K562 (cell line): ENCODE data around the gene CTRL. TPM values are rescaled to one million over a fixed set of nuclear protein-coding genes. Genes with fewer than 3 reads are reported as not detected.
A peak's percentile ranks its signal among the peaks of the same experiment; 100 is the strongest.

Experiments used
- ATAC-seq: fragments of 200-7000 bp; cut with Tn5 transposase; 3 replicates; pipeline ENCODE4 v1.9.1; 2020; ENCODE audit warnings: moderate library complexity
- BruUV-seq: library from RNA; stranded (reverse); fragments of 400-500 nt; replicated peaks from 2 replicates; lab custom pipeline; 2021; lab: Mats Ljungman, UMichigan
- CTCF ChIA-PET: fragments of 300-600 bp; formaldehyde crosslinking; extraction: SDS; loops from one replicate; lab custom pipeline; 2021; ENCODE audit warnings: low intra/inter-chr PET ratio; lab: Yijun Ruan, JAX
- POLR2A ChIA-PET: fragments of 300-600, 350-650 bp; sonication (Branson Sonifier 250); formaldehyde crosslinking; extraction: SDS; loops from one replicate; lab custom pipeline; 2021; ENCODE audit warnings: antibody characterized with exemption, inconsistent platforms; lab: Yijun Ruan, JAX
- DNase-seq, 4 experiments: peaks; one replicate each; pipeline versions ENCODE4 v3.0.0 to v3.0.0-alpha.2; 2011 to 2018; ENCODE audit warnings: low spot score in 3 of 4, mixed read lengths in 3 of 4; ENCODE audit errors: extremely low read depth in 1 of 4
- FAIRE-seq: peaks from 2 replicates; lab custom pipeline; 2011; peaks lifted over from hg19 to GRCh38; lab: Jason Lieb, UNC
- H2AFZ ChIP-seq: 2 replicates; pipeline ENCODE4 v1.6.0; 2011; ENCODE audit warnings: low read depth, low read length, control low read depth, inconsistent platforms
- H3K27ac ChIP-seq: fragments of 200-600 bp; 3 replicates; pipeline ENCODE4 v1.8.0; 2011; ENCODE audit warnings: low read depth, mild to moderate bottlenecking, control low read depth, inconsistent platforms, low read length, moderate library complexity, mixed read lengths; ENCODE audit errors: extremely low read depth
- H3K27me3 ChIP-seq, 2 experiments: fragments of 300-600 bp in 1 of 2; 2 replicates in 1 of 2; 3 replicates in 1 of 2; pipeline versions ENCODE4 v1.6.0 to v1.8.0; 2011; ENCODE audit warnings: inconsistent platforms in 2 of 2, low read length in 2 of 2, mild to moderate bottlenecking in 1 of 2, mixed read lengths in 1 of 2, moderate library complexity in 1 of 2; ENCODE audit not compliant: control insufficient read depth in 2 of 2, insufficient read depth in 2 of 2
- H3K36me3 ChIP-seq: fragments of 300-600 bp; 3 replicates; pipeline ENCODE4 v1.8.0; 2011; ENCODE audit warnings: mild to moderate bottlenecking, low read length, inconsistent platforms; ENCODE audit not compliant: control insufficient read depth, insufficient read depth
- H3K4me1 ChIP-seq, 2 experiments: fragments of 200-600 bp in 1 of 2; replicated peaks in 1 of 2; 2 replicates in 1 of 2; 3 replicates in 1 of 2; pipeline versions ENCODE4 v1.5.1 to v1.8.0; 2011; ENCODE audit warnings: inconsistent platforms in 2 of 2, low read length in 2 of 2, mild to moderate bottlenecking in 1 of 2, mixed read lengths in 1 of 2, moderate library complexity in 1 of 2; ENCODE audit not compliant: control insufficient read depth in 2 of 2, insufficient read depth in 2 of 2
- H3K4me2 ChIP-seq: 2 replicates; pipeline ENCODE4 v1.6.1; 2011; ENCODE audit warnings: low read length, control low read depth, inconsistent platforms, mixed read lengths; ENCODE audit not compliant: insufficient read depth
- H3K4me3 ChIP-seq: fragments of 200-600 bp; sonication (generic), shearing (Covaris generic); 2 replicates; pipeline ENCODE4 v1.5.1; 2016; ENCODE audit warnings: control low read depth, inconsistent platforms
- H3K79me2 ChIP-seq: fragments of 200-600 bp; 3 replicates; pipeline ENCODE4 v1.8.0; 2011; ENCODE audit warnings: low read length, inconsistent platforms; ENCODE audit not compliant: control insufficient read depth, insufficient read depth
- H3K9ac ChIP-seq, 2 experiments: 2 replicates each; pipeline versions ENCODE4 v1.6.0 to v1.6.1; 2011; ENCODE audit warnings: low read depth in 2 of 2, low read length in 2 of 2, control low read depth in 1 of 2, inconsistent platforms in 1 of 2, mild to moderate bottlenecking in 1 of 2, mixed read lengths in 1 of 2; ENCODE audit not compliant: insufficient read depth in 1 of 2
- H3K9me1 ChIP-seq: one replicate; pipeline ENCODE4 v1.6.0; 2011; ENCODE audit warnings: inconsistent platforms, mild to moderate bottlenecking, low read length, moderate library complexity; ENCODE audit not compliant: control insufficient read depth, insufficient read depth
- H3K9me3 ChIP-seq: replicated peaks from 2 replicates; pipeline ENCODE4 v1.5.1; 2011; ENCODE audit warnings: low read depth, low read length, inconsistent platforms; ENCODE audit not compliant: control insufficient read depth, insufficient read depth
- H4K20me1 ChIP-seq: replicated peaks from 2 replicates; pipeline ENCODE4 v1.6.1; 2011; ENCODE audit warnings: low read length, inconsistent platforms, mixed read lengths; ENCODE audit not compliant: control insufficient read depth, insufficient read depth
- CAMTA2 ChIP-seq: fragments of 250-450 bp; sonication (Bioruptor Pico); conservative IDR thresholded peaks from 2 replicates; pipeline ENCODE4 v1.5.1; 2022
- CHD2 ChIP-seq: IDR thresholded peaks from 2 replicates; pipeline ENCODE4 v1.6.1; 2011; ENCODE audit warnings: low read depth, low read length
- DDX20 ChIP-seq: fragments of 450-650 bp; IDR thresholded peaks from 2 replicates; pipeline ENCODE4 v1.6.1; 2016; ENCODE audit warnings: missing genetic modification characterization, low read depth, mild to moderate bottlenecking, missing compliant biosample characterization, moderate library complexity
- EP300 ChIP-seq: IDR thresholded peaks from 2 replicates; pipeline ENCODE4 v1.6.1; 2012; ENCODE audit warnings: low read length, improper control_type of control experiment
- ESRRA ChIP-seq: fragments of 450-650 bp; IDR thresholded peaks from 2 replicates; pipeline ENCODE4 v1.6.1; 2014; ENCODE audit warnings: low read depth, mild to moderate bottlenecking, moderate library complexity, borderline replicate concordance
- HNRNPK ChIP-seq: fragments of 200-400 bp; formaldehyde crosslinking; IDR thresholded peaks from one replicate; pipeline ENCODE4 v1.6.1; 2018; ENCODE audit warnings: mild to moderate bottlenecking, low read depth, low read length; ENCODE audit not compliant: poor library complexity, severe bottlenecking
- MCM5 ChIP-seq: fragments of 450-650 bp; IDR thresholded peaks from 2 replicates; pipeline ENCODE4 v1.6.1; 2016; ENCODE audit warnings: low read depth
- PTBP1 ChIP-seq: fragments of 200-400 bp; formaldehyde crosslinking; IDR thresholded peaks from 2 replicates; pipeline ENCODE4 v1.6.1; 2017; ENCODE audit warnings: low read depth, low read length
- SP2 ChIP-seq: IDR thresholded peaks from 2 replicates; pipeline ENCODE4 v1.6.1; 2011; ENCODE audit warnings: mild to moderate bottlenecking, low read depth, low read length, moderate library complexity; ENCODE audit not compliant: poor library complexity, severe bottlenecking; ENCODE audit errors: extremely low read depth
- ZC3H8 ChIP-seq: fragments of 450-650 bp; IDR thresholded peaks from 2 replicates; pipeline ENCODE4 v1.6.1; 2017
- ZNF212 ChIP-seq: fragments of 450-650 bp; formaldehyde crosslinking; IDR thresholded peaks from 2 replicates; pipeline ENCODE4 v1.4.0; 2020; ENCODE audit warnings: mild to moderate bottlenecking
- ZNF3 ChIP-seq: fragments of 250-450 bp; sonication (Bioruptor Pico); IDR thresholded peaks from 2 replicates; pipeline ENCODE4 v1.5.0; 2021; ENCODE audit warnings: mild to moderate bottlenecking, moderate library complexity
- ZNF324 ChIP-seq: fragments of 250-450 bp; sonication (Bioruptor Pico); IDR thresholded peaks from 2 replicates; pipeline ENCODE4 v1.4.0; 2020; ENCODE audit warnings: mild to moderate bottlenecking
- ZNF583 ChIP-seq: fragments of 250-450 bp; sonication (Bioruptor Pico); IDR thresholded peaks from 2 replicates; pipeline ENCODE4 v1.4.0; 2020
- ZNF589 ChIP-seq: fragments of 200-800 bp; sonication (Bioruptor generic); IDR thresholded peaks from 2 replicates; pipeline ENCODE4 v1.6.1; 2016; ENCODE audit warnings: low read depth, missing genetic modification characterization, missing compliant biosample characterization
- ZNF780A ChIP-seq: fragments of 250-450 bp; sonication (Bioruptor Pico); IDR thresholded peaks from 2 replicates; pipeline ENCODE4 v1.5.0; 2021; ENCODE audit warnings: mild to moderate bottlenecking
- WGBS: fragments of 100-300 bp; shearing (Covaris generic); methylation state at CpG from one replicate; pipeline ENCODE4 v1.1.6; 2016; ENCODE audit warnings: low coverage, mixed read lengths; ENCODE audit not compliant: insufficient coverage; ENCODE audit errors: missing lambda C conversion rate; 5-methylcytosine and 5-hydroxymethylcytosine counted together
- in situ Hi-C: fragments of 300-500 bp; cut with MboI; formaldehyde crosslinking; loops from 4 replicates; pipeline ENCODE4 v1.15.0; 2018; ENCODE audit warnings: inconsistent platforms, mixed read lengths
- intact Hi-C: fragments of 100-400 bp; cut with micrococcal nuclease; formaldehyde crosslinking; loops from 2 replicates; pipeline ENCODE4 v1.14.2; 2022
- polyA plus RNA-seq, 8 experiments: library from polyadenylated mRNA; depleted of rRNA in 4 of 8; stranded (reverse) in 5 of 8; unstranded in 3 of 8; fragments of >200 nt; fragmentation: Nextera tagmentation in 2 of 8; fragmentation: Illumina TruSeq in 1 of 8; extraction: Ambion mirVana in 2 of 8; extraction: Trizol in 1 of 8; gene quantifications; 2 replicates each; pipeline versions ENCODE4 v1.2.1 to v1.2.3, GENCODE V29; 2011 to 2014; ENCODE audit warnings: inconsistent platforms in 1 of 8, missing spikeins in 1 of 8
- total RNA-seq, 7 experiments: library from RNA; depleted of rRNA in 6 of 7; stranded (reverse); fragments of >200 nt in 6 of 7; fragmentation: Illumina TruSeq in 2 of 7; extraction: Trizol in 2 of 7; gene quantifications; 2 replicates each; pipeline versions ENCODE4 v1.2.1 to v1.2.3, GENCODE V29; 2011 to 2021; ENCODE audit warnings: low replicate concordance in 1 of 7
- TF ChIP-seq, protein P1 (sequence below): fragments of 450-650 bp; formaldehyde crosslinking; IDR thresholded peaks from 2 replicates; pipeline ENCODE4 v1.4.0; 2022; ENCODE audit warnings: missing genetic modification characterization
- TF ChIP-seq, protein P2 (sequence below): fragments of 250-450 bp; sonication (Bioruptor Pico); IDR thresholded peaks from 2 replicates; pipeline ENCODE4 v1.8.0; 2021; ENCODE audit warnings: mild to moderate bottlenecking, moderate library complexity
- TF ChIP-seq, protein P3 (sequence below): sonication (generic); formaldehyde crosslinking; IDR thresholded peaks from 2 replicates; pipeline ENCODE4 v1.8.0; 2022; ENCODE audit warnings: missing genetic modification reagents, mild to moderate bottlenecking, borderline replicate concordance

CTRL gene
- total and polyA plus RNA-seq, 9 of the 15 experiments (the other 6 are each of a cell fraction or from before 2014, with no cell fraction given): 1.4 to 5.6 (median 2.5) TPM

DNA sequence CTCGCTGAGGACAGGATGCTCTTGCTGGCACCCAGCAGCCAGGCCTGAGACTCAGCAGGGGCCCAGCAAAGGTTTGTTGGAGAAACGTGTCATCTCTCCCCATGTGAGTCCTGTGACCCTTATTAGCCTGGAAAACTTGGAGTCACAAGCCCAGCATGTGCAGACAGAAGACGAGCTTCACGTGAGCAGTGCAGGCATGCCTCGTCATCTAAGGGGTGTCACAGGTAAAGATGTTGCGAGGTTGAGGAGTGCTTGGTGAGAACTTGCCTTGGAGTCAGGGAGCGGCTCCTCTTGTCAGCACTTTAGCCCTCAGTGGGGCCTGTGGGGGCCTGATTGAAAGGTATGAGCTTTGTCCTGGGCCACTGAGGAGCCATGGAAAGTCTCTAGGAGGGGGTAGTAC lies 2.1 kb upstream of the CTRL start:
- intact Hi-C loops (loop anchor here (10.0 kb wide), 1 partner anchor 409 kb away; the partner anchor contains the start of gene RIPOR1), in situ Hi-C loops (no loop called here)
- Histone ChIP-seq H3K36me3 (peaks cover 30% of the 10 kb centered on the region; the same call in 2 of the 3 replicates), H3K79me2 (peaks cover 42% of the 10 kb centered on the region), H3K27ac (0 out of 3 replicates have a peak overlapping the region, but pooled peaks have one; percentile 66), H3K4me3 (peak overlapping the region; percentile 85; the same call in 1 of the 2 replicates), H3K4me2 (peak overlapping the region; percentile 99; the same call in 1 of the 2 replicates), H3K9me1 (no peaks in the 10 kb centered on the region), H3K4me1 (peaks cover 17 to 61% of the 10 kb centered on the region in 2 experiments), H2AFZ (no peak overlapping the region), H3K9me3 (no peaks in the 10 kb centered on the region), H3K9ac (peak overlapping the region; percentile 90 to 98; a peak in 2 of 4 replicates), H4K20me1 (no peaks in the 10 kb centered on the region; the same call in 1 of the 2 replicates), H3K27me3 (no peaks in the 10 kb centered on the region)
- whole genome bisulfite sequencing: 74% methylated on average over 7 of the region's 7 CpGs
- ChIA-PET POLR2A (interaction anchor here (0.6 to 1.4 kb wide), 14 partner anchors 8 to 422 kb away, joined by 3 to 4 read pairs (median 3); partner anchors contain the start of genes NUTF2 and PSKH1), CTCF (interaction anchor here (0.6 kb wide), 1 partner anchor 10 kb away, joined by 5 read pairs; the partner anchor contains the start of gene LCAT)
- DNase-seq: no peak
- no peak for ATAC-seq
- TF ChIP-seq SP2: no peak
- no peak for TF ChIP-seq ZNF780A (CRISPR knock-in tag)
- TF ChIP-seq HNRNPK: no peak
- TF ChIP-seq DDX20: no peak
- TF ChIP-seq ZNF324 (CRISPR knock-in tag): no peak
- TF ChIP-seq ZNF589: no peak
- no peak for TF ChIP-seq MCM5
- TF ChIP-seq, protein P1, sequence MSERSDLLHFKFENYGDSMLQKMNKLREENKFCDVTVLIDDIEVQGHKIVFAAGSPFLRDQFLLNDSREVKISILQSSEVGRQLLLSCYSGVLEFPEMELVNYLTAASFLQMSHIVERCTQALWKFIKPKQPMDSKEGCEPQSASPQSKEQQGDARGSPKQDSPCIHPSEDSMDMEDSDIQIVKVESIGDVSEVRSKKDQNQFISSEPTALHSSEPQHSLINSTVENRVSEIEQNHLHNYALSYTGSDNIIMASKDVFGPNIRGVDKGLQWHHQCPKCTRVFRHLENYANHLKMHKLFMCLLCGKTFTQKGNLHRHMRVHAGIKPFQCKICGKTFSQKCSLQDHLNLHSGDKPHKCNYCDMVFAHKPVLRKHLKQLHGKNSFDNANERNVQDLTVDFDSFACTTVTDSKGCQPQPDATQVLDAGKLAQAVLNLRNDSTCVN (CRISPR knock-in tag): no peak
- TF ChIP-seq, protein P2, sequence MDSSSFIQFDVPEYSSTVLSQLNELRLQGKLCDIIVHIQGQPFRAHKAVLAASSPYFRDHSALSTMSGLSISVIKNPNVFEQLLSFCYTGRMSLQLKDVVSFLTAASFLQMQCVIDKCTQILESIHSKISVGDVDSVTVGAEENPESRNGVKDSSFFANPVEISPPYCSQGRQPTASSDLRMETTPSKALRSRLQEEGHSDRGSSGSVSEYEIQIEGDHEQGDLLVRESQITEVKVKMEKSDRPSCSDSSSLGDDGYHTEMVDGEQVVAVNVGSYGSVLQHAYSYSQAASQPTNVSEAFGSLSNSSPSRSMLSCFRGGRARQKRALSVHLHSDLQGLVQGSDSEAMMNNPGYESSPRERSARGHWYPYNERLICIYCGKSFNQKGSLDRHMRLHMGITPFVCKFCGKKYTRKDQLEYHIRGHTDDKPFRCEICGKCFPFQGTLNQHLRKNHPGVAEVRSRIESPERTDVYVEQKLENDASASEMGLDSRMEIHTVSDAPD (CRISPR knock-in tag): no peak
- TF ChIP-seq ZNF212 (CRISPR knock-in tag): no peak
- TF ChIP-seq CAMTA2 (CRISPR knock-in tag): no peak
- no peak for TF ChIP-seq ZNF3 (CRISPR knock-in tag)
- TF ChIP-seq ESRRA: no peak
- TF ChIP-seq ZC3H8: no peak
- no peak for TF ChIP-seq ZNF583 (CRISPR knock-in tag)
- TF ChIP-seq CHD2: no peak
- TF ChIP-seq, protein P3, sequence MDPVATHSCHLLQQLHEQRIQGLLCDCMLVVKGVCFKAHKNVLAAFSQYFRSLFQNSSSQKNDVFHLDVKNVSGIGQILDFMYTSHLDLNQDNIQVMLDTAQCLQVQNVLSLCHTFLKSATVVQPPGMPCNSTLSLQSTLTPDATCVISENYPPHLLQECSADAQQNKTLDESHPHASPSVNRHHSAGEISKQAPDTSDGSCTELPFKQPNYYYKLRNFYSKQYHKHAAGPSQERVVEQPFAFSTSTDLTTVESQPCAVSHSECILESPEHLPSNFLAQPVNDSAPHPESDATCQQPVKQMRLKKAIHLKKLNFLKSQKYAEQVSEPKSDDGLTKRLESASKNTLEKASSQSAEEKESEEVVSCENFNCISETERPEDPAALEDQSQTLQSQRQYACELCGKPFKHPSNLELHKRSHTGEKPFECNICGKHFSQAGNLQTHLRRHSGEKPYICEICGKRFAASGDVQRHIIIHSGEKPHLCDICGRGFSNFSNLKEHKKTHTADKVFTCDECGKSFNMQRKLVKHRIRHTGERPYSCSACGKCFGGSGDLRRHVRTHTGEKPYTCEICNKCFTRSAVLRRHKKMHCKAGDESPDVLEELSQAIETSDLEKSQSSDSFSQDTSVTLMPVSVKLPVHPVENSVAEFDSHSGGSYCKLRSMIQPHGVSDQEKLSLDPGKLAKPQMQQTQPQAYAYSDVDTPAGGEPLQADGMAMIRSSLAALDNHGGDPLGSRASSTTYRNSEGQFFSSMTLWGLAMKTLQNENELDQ: no peak
- no peak for TF ChIP-seq PTBP1
- TF ChIP-seq EP300: no peak
- no peak for FAIRE-seq
- BruUV-seq: no TSS peak
